ENCODE data around the gene MYOCD.

MYOCD gene

GRCh38 chr17:12734926-12735325, 69.2 kb downstream of the MYOCD start:
- no peaks in the 10 kb centered on the region for H3K9me3 ChIP-seq (ENCODE audit: control insufficient read depth in 1 of 2, low read length in 2 of 2)
- peaks cover 4 to 10% of the 10 kb centered on the region in 2 donors for H3K4me1 ChIP-seq (ENCODE audit: control insufficient read depth in 1 of 2, insufficient read depth in 2 of 2, low read length in 2 of 2)
- H3K27ac ChIP-seq (ENCODE audit: low read length) = no peak overlapping the region
- no peaks in the 10 kb centered on the region for H3K27me3 ChIP-seq (ENCODE audit: low read depth, low read length)
- H3K4me3 ChIP-seq (ENCODE audit: low read depth in 1 of 2, low read length in 2 of 2) = no peak overlapping the region
- peaks cover 0 to 6% of the 10 kb centered on the region in 2 donors for H3K36me3 ChIP-seq (ENCODE audit: control insufficient read depth in 1 of 2, insufficient read depth in 2 of 2, low read length in 2 of 2)

DNA sequence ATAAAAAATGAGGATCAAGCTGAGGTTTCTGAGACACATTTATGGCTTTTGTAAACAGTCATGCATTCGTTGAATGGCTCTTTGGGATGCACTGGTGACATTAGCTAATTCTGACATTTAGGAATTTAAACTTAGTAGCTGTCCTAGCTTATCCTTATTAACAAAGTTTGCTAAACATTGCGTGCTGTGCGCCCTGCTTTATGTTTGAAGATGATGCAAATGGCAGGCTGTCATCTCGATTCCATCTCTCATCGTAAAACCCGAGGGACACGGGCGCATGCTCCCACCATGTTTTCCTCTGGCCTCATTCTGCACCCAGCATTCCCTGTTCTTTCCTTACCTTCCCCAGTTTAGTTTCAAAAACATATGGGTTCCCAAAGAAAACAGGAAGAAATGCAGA, 69.8 kb downstream of the MYOCD start:
- Histone ChIP-seq H3K27ac (ENCODE audit: low read length) (no peak overlapping the region), H3K36me3 (ENCODE audit: control insufficient read depth in 1 of 2, insufficient read depth in 2 of 2, low read length in 2 of 2) (peaks cover 0 to 6% of the 10 kb centered on the region in 2 donors), H3K27me3 (ENCODE audit: low read depth, low read length) (no peaks in the 10 kb centered on the region), H3K9me3 (ENCODE audit: control insufficient read depth in 1 of 2, low read length in 2 of 2) (no peaks in the 10 kb centered on the region), H3K4me1 (ENCODE audit: control insufficient read depth in 1 of 2, insufficient read depth in 2 of 2, low read length in 2 of 2) (peaks cover 4 to 10% of the 10 kb centered on the region in 2 donors), H3K4me3 (ENCODE audit: low read depth in 1 of 2, low read length in 2 of 2) (no peak overlapping the region)

- Histone ChIP-seq H3K27ac (ENCODE audit: low read length) (no peak overlapping the region), H3K27me3 (ENCODE audit: low read depth, low read length) (no peaks in the 10 kb centered on the region), H3K4me3 (ENCODE audit: low read depth in 1 of 2, low read length in 2 of 2) (no peak overlapping the region), H3K36me3 (ENCODE audit: control insufficient read depth in 1 of 2, insufficient read depth in 2 of 2, low read length in 2 of 2) (peaks cover 0 to 6% of the 10 kb centered on the region in 2 donors), H3K9me3 (ENCODE audit: control insufficient read depth in 1 of 2, low read length in 2 of 2) (no peaks in the 10 kb centered on the region), H3K4me1 (ENCODE audit: control insufficient read depth in 1 of 2, insufficient read depth in 2 of 2, low read length in 2 of 2) (peaks cover under 1 to 2% of the 10 kb centered on the region in 2 donors)
Observed at GRCh38 chr17:12736526-12736925, 70.8 kb downstream of the MYOCD start.

DNA sequence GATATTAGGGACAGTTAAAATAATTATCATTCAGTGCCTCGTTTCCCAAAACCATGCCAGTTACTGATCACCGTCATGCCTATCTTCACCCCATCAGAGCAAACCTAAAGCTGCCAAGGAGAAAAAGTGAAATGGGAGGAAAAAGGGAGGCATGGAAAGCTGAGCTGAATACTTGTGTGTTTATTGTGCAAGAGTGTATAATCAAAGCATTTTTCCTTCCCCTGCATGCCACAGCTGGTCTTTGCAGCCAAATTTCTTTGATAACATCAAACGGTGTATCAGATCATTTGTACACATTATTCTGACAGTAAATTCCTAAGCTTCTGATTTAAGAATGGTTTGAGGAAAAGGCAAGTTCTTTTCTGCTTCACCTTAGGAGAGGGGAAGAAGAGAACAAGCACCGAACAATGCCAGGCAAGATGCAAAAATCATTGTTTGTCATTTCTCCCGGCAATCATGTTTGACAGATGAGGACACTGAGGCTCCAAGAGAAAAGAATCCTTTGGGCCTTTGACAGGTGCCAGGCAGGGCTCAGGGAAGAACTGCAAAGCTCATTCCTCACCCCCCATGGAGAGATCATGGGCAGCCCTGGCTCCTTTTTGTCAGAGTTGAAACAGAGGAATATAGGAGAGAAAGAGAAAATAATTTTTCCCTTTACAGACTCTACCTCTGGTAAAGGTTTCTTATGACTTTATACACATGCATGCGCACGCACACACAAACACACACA, 72.2 kb downstream of the MYOCD start:
- H3K4me1 ChIP-seq (ENCODE audit: control insufficient read depth in 1 of 2, insufficient read depth in 2 of 2, low read length in 2 of 2) = peaks cover 5 to 8% of the 10 kb centered on the region in 2 donors
- no peak overlapping the region for H3K27ac ChIP-seq (ENCODE audit: low read length)
- no peaks in the 10 kb centered on the region for H3K9me3 ChIP-seq (ENCODE audit: control insufficient read depth in 1 of 2, low read length in 2 of 2)
- H3K27me3 ChIP-seq (ENCODE audit: low read depth, low read length) = no peaks in the 10 kb centered on the region
- peaks cover 0 to 6% of the 10 kb centered on the region in 2 donors for H3K36me3 ChIP-seq (ENCODE audit: control insufficient read depth in 1 of 2, insufficient read depth in 2 of 2, low read length in 2 of 2)
- no peak overlapping the region for H3K4me3 ChIP-seq (ENCODE audit: low read depth in 1 of 2, low read length in 2 of 2)

GRCh38 chr17:12738624-12739023, 72.9 kb downstream of the MYOCD start:
- Histone ChIP-seq H3K27me3 (ENCODE audit: low read depth, low read length) (no peaks in the 10 kb centered on the region), H3K4me1 (ENCODE audit: control insufficient read depth in 1 of 2, insufficient read depth in 2 of 2, low read length in 2 of 2) (peaks cover 5 to 8% of the 10 kb centered on the region in 2 donors), H3K4me3 (ENCODE audit: low read depth in 1 of 2, low read length in 2 of 2) (no peak overlapping the region), H3K9me3 (ENCODE audit: control insufficient read depth in 1 of 2, low read length in 2 of 2) (no peaks in the 10 kb centered on the region), H3K36me3 (ENCODE audit: control insufficient read depth in 1 of 2, insufficient read depth in 2 of 2, low read length in 2 of 2) (peaks cover 0 to 6% of the 10 kb centered on the region in 2 donors), H3K27ac (ENCODE audit: low read length) (no peak overlapping the region)

GRCh38 chr17:12739500-12739899, 73.8 kb downstream of the MYOCD start:
- H3K27ac ChIP-seq (ENCODE audit: low read length) = no peak overlapping the region
- peaks cover 0 to 6% of the 10 kb centered on the region in 2 donors for H3K36me3 ChIP-seq (ENCODE audit: control insufficient read depth in 1 of 2, insufficient read depth in 2 of 2, low read length in 2 of 2)
- peaks cover 5 to 8% of the 10 kb centered on the region in 2 donors for H3K4me1 ChIP-seq (ENCODE audit: control insufficient read depth in 1 of 2, insufficient read depth in 2 of 2, low read length in 2 of 2)
- H3K9me3 ChIP-seq (ENCODE audit: control insufficient read depth in 1 of 2, low read length in 2 of 2) = no peaks in the 10 kb centered on the region
- no peak overlapping the region for H3K4me3 ChIP-seq (ENCODE audit: low read depth in 1 of 2, low read length in 2 of 2)
- no peaks in the 10 kb centered on the region for H3K27me3 ChIP-seq (ENCODE audit: low read depth, low read length)

- peaks cover 5 to 8% of the 10 kb centered on the region in 2 donors for H3K4me1 ChIP-seq (ENCODE audit: control insufficient read depth in 1 of 2, insufficient read depth in 2 of 2, low read length in 2 of 2)
- H3K4me3 ChIP-seq (ENCODE audit: low read depth in 1 of 2, low read length in 2 of 2) = no peak overlapping the region
- no peak overlapping the region for H3K27ac ChIP-seq (ENCODE audit: low read length)
- H3K9me3 ChIP-seq (ENCODE audit: control insufficient read depth in 1 of 2, low read length in 2 of 2) = no peaks in the 10 kb centered on the region
- no peaks in the 10 kb centered on the region for H3K27me3 ChIP-seq (ENCODE audit: low read depth, low read length)
- H3K36me3 ChIP-seq (ENCODE audit: control insufficient read depth in 1 of 2, insufficient read depth in 2 of 2, low read length in 2 of 2) = peaks cover 0 to 6% of the 10 kb centered on the region in 2 donors
Observed at GRCh38 chr17:12743046-12743445, 77.4 kb downstream of the MYOCD start.

DNA sequence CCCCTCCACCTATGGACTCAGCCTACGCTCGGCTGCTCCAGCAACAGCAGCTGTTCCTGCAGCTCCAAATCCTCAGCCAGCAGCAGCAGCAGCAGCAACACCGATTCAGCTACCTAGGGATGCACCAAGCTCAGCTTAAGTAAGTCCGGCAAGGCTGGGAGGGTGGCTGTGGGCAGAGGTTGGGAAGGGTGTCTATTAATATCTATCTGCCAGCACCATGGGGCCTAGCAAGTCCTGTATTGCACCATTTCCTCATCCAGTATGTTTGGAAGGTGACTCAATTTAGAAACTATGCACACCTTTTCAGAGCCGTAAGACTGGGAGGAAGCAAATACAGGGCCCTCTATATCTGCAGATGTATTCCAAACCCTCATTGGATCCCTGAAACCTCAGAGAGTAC, 78.6 kb downstream of the MYOCD start:
- no peaks in the 10 kb centered on the region for H3K27me3 ChIP-seq (ENCODE audit: low read depth, low read length)
- no peaks in the 10 kb centered on the region for H3K9me3 ChIP-seq (ENCODE audit: control insufficient read depth in 1 of 2, low read length in 2 of 2)
- H3K27ac ChIP-seq (ENCODE audit: low read length) = peak overlapping the region; percentile 1
- peaks cover 0 to 6% of the 10 kb centered on the region in 2 donors for H3K36me3 ChIP-seq (ENCODE audit: control insufficient read depth in 1 of 2, insufficient read depth in 2 of 2, low read length in 2 of 2)
- H3K4me1 ChIP-seq (ENCODE audit: control insufficient read depth in 1 of 2, insufficient read depth in 2 of 2, low read length in 2 of 2) = peaks cover 5 to 8% of the 10 kb centered on the region in 2 donors
- no peak overlapping the region for H3K4me3 ChIP-seq (ENCODE audit: low read depth in 1 of 2, low read length in 2 of 2)

DNA sequence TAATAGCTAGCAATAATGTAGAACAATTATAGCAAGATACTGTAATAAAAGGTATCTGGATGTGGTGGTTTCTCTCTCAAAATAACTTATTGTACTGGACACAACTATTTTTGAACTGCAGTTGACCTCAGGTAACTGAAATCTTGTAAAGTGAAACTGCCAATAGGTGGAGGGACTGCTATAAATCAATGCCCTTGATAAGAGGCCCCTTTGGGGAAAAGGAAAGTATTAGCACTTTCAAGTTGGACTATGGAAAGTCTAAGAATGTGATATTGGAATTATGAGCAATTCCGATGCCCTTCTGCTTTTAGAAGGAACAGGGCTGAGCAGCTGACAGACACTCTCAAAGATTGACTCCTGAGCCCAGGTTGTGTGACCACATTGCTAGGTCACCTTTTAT, 79.1 kb downstream of the MYOCD start:
- H3K27ac ChIP-seq (ENCODE audit: low read length) = no peak overlapping the region
- no peaks in the 10 kb centered on the region for H3K9me3 ChIP-seq (ENCODE audit: control insufficient read depth in 1 of 2, low read length in 2 of 2)
- H3K4me3 ChIP-seq (ENCODE audit: low read depth in 1 of 2, low read length in 2 of 2) = no peak overlapping the region
- peaks cover 0 to 6% of the 10 kb centered on the region in 2 donors for H3K36me3 ChIP-seq (ENCODE audit: control insufficient read depth in 1 of 2, insufficient read depth in 2 of 2, low read length in 2 of 2)
- H3K27me3 ChIP-seq (ENCODE audit: low read depth, low read length) = no peaks in the 10 kb centered on the region
- H3K4me1 ChIP-seq (ENCODE audit: control insufficient read depth in 1 of 2, insufficient read depth in 2 of 2, low read length in 2 of 2) = peaks cover 5 to 8% of the 10 kb centered on the region in 2 donors

DNA sequence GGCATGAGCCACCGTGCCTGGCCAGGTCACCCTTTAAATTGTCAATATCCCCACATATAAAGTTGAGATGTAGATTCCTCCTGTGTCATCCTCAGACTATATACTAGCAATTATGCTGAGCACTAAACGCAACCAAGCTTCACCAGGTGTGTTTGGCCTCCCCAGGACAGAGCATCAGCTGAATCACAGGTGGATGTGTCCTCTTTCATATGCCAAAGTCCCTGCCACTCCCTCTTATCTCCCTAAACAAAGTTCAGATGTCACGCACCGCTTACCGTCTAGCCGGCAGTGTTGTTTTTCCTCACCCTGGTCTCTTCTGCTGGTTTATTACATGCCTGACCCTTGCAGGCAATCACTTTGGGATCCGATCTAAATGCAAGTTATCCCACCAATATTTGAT, 79.8 kb downstream of the MYOCD start:
- H3K4me1 ChIP-seq (ENCODE audit: control insufficient read depth in 1 of 2, insufficient read depth in 2 of 2, low read length in 2 of 2) = peaks cover 5 to 8% of the 10 kb centered on the region in 2 donors
- peaks cover 0 to 6% of the 10 kb centered on the region in 2 donors for H3K36me3 ChIP-seq (ENCODE audit: control insufficient read depth in 1 of 2, insufficient read depth in 2 of 2, low read length in 2 of 2)
- no peaks in the 10 kb centered on the region for H3K9me3 ChIP-seq (ENCODE audit: control insufficient read depth in 1 of 2, low read length in 2 of 2)
- no peaks in the 10 kb centered on the region for H3K27me3 ChIP-seq (ENCODE audit: low read depth, low read length)
- no peak overlapping the region for H3K27ac ChIP-seq (ENCODE audit: low read length)
- no peak overlapping the region for H3K4me3 ChIP-seq (ENCODE audit: low read depth in 1 of 2, low read length in 2 of 2)

- no peaks in the 10 kb centered on the region for H3K9me3 ChIP-seq (ENCODE audit: control insufficient read depth in 1 of 2, low read length in 2 of 2)
- H3K27ac ChIP-seq (ENCODE audit: low read length) = no peak overlapping the region
- no peaks in the 10 kb centered on the region for H3K27me3 ChIP-seq (ENCODE audit: low read depth, low read length)
- H3K36me3 ChIP-seq (ENCODE audit: control insufficient read depth in 1 of 2, insufficient read depth in 2 of 2, low read length in 2 of 2) = peaks cover 0 to 26% of the 10 kb centered on the region in 2 donors
- no peak overlapping the region for H3K4me3 ChIP-seq (ENCODE audit: low read depth in 1 of 2, low read length in 2 of 2)
- no peaks in the 10 kb centered on the region for H3K4me1 ChIP-seq (ENCODE audit: control insufficient read depth in 1 of 2, insufficient read depth in 2 of 2, low read length in 2 of 2)
Observed at GRCh38 chr17:12756786-12757185, 91.1 kb downstream of the MYOCD start.

DNA sequence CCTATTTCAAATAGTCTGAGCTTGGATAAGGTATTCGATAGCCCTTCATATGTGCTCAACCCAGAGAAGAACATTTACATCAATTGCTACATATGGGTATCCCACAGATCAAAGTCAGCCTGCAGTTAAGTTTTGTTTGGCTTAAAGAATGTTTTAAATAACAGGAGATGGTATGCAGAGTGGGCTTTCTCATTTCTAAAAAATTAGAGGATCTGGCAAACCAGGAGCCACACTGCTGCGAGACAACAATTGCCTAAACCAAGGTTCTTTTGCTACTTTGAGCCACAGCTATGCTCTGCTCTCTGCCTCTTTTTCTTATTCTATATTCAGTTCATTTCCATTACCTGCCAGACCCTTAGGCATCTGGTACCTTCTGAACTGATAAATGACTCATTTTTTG, 93.4 kb downstream of the MYOCD start:
- no peaks in the 10 kb centered on the region for H3K27me3 ChIP-seq (ENCODE audit: low read depth, low read length)
- H3K9me3 ChIP-seq (ENCODE audit: control insufficient read depth in 1 of 2, low read length in 2 of 2) = no peaks in the 10 kb centered on the region
- no peaks in the 10 kb centered on the region for H3K4me1 ChIP-seq (ENCODE audit: control insufficient read depth in 1 of 2, insufficient read depth in 2 of 2, low read length in 2 of 2)
- no peak overlapping the region for H3K4me3 ChIP-seq (ENCODE audit: low read depth in 1 of 2, low read length in 2 of 2)
- H3K27ac ChIP-seq (ENCODE audit: low read length) = no peak overlapping the region
- peaks cover 0 to 23% of the 10 kb centered on the region in 2 donors for H3K36me3 ChIP-seq (ENCODE audit: control insufficient read depth in 1 of 2, insufficient read depth in 2 of 2, low read length in 2 of 2)

Measured in muscle layer of duodenum (tissue), 2 donors.